AML-193 (cell line): ENCODE data around the gene UBE2J2.
"Not testable (repeated sequence)": the region's sequence is repeated elsewhere in the genome, so short reads cannot be mapped to it uniquely, and the experiment has no call there.

Experiments
- DNase-seq, 2 experiments: peaks; one replicate each; lab custom pipeline; 2025; lab: John Stamatoyannopoulos, UW

UBE2J2 gene

DNA sequence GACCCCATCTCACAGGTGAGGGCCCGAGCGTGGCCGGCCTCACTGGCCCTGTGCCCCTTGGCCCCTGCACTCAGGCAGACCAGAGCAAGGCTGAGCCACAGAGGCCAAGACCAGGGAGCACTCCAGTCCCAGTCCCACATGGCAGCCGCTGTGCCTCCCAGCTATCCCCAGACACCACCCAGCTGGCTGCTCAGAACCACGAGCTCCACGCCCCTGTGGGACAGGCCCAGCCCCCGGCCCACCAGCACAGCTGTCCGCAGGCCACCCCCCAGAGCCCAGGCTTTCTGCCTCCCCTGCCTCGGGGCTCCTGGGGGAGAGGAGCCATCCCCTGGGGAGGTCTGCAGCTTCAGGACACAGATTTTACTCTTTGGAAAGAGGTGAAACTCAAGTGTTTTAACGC is 18.0 kb downstream of the UBE2J2 start:
- no peak for DNase-seq

GRCh38 chr1:1255078-1255477 is 18.6 kb downstream of the UBE2J2 start:
- no peak for DNase-seq

- no peak for DNase-seq
Observed at GRCh38 chr1:1254667-1254998, 19.0 kb downstream of the UBE2J2 start.

- no peak for DNase-seq
Observed at GRCh38 chr1:1253972-1254666, 19.5 kb downstream of the UBE2J2 start.

DNA sequence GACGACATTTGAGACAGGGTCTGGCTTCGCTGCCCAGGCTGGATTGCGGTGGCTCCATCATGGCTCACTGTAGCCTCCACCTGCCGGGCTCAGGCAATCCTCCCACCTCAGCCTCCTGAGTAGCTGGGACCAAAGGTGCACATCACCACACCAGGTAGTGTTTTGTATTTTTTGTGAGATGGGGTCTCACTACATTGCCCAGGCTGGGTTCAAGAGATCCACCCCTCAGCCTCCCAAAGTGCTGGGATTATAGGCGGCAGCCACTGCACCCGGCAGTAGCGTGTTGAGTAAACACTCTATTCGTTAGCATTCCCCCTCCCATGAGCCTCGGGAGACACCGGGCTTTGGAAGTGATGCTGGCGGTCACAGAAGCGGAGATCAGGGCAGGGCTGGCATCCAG is 20.3 kb downstream of the UBE2J2 start:
- no peak for DNase-seq

DNA sequence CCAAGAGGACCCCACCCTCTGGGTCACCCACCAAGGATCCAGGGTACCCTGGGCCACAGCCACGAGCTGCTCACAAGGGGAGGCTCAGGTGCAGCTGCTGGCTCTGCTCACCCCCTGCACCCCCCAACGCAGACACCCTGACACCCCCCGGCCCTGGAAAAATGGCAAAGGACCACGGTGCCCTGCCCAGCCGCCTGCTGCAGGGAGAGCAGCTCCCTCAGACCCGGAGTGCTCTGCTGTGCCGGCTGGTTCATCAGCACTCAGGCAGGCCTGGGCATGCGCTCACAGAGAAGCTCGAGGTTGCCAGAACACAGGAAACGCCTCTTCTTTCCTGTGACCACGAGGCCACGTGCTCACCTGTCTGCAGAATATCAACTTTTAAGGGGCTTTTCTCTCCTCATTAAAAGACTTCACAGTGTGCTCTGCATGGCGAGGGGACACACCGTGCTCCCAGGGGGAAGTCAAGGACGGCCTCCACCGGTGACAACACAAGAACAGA is 22.8 kb downstream of the UBE2J2 start:
- DNase-seq = no peak

DNA sequence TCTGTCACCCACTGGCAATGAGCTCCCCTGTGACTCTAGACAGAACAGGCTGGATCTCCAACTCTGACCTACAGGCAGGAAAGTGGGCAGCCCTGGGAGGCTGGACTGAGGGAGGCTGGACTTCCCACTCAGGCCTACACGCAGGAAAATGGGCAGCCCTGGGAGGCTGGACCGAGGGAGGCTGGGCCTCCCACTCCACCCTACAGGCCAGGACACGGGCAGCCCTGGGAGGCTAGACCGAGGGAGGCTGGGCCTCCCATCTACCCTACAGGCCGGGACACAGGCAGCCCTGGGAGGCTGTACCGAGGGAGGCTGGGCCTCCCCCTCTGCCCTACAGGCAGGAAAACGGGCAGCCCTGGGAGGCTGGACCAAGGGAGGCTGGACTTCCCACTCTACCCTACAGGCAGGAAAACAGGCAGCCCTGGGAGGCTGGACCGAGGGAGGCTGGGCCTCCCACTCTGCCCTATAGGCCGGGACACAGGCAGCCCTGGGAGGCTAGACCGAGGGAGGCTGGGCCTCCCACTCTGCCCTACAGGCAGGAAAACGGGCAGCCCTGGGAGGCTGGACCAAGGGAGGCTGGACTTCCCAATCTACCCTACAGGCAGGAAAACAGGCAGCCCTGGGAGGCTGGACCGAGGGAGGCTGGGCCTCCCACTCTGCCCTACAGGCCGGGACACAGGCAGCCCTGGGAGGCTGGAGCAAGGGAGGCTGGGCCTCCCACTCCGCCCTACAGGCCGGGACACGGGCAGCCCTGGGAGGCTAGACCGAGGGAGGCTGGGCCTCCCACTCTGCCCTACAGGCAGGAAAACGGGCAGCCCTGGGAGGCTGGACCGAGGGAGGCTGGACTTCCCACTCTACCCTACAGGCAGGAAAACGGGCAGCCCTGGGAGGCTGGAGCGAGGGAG is 25.4 kb downstream of the UBE2J2 start:
- not testable (repeated sequence) for DNase-seq

DNA sequence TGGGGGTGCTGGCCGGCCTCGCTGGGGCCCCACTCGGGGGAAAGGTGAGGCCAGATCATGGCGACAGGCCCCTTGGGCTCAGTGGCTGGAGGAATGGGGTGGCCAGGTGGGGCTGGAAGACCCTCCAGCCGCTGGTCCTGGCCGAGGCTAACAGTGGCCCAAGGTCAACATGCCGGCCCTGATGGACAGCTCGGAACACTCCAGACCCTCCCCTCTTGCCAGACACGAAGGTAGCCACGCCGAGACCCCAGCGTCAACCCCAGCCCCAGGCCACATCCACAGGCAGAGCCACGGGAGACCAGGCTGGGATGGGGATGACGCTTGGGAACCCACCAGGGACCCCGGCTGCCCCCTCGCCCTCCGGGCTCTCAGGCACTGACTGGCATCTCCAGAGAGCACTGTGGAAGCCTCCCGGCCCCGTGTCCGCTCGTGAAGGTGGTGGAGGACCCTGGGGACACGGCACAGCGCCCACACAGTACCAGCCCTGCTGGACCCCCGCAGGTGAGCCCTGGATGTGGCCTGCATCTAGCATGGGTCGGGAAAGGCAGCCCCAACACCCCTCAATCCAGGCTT is 26.2 kb downstream of the UBE2J2 start:
- no peak for DNase-seq

- no peak for DNase-seq
Observed at GRCh38 chr1:1246577-1247340, 26.9 kb downstream of the UBE2J2 start, which contains the start of gene C1QTNF12. TSS of gene C1QTNF12 (minus strand) at chr1:1246722. CDS start at chr1:1246690, 32 bp downstream.

DNA sequence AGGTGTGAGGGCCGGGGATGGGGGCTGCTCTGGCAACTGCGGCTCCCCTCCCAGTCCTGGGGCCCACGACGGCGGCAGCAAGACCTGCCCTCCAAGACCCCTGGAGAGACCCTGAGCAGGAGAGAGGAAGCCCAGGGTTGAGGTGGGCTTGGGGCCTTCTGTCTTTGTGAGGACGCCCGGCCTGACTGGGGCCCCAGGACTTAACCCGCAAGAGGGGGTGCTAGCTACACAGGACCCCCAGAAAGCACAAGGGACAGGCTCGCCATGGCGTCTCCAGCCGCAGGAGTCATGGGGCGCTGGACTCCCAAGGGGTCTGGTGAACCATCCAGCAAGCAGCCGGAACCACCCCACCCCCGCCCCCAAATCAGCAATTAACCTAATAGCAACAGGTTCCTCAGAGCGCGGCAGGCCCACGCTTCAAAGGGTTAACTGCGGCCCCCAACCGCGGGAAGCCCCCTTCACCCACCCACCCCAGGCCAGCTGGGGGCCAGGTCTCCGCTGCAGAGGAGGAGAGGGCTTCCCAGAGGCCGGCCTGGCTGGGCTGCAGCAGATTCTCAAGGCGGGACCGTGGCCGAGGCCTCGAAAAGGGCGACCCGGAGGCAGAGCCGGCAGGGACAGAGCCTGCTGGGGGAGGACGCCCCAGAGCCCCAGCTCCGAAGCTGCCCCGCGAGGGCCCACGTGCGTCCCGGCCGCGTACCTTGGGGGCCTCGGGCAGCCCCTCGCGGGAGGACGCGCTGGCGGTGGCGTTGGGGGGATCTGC is 27.7 kb downstream of the UBE2J2 start:
- DNase-seq = no peak

DNA sequence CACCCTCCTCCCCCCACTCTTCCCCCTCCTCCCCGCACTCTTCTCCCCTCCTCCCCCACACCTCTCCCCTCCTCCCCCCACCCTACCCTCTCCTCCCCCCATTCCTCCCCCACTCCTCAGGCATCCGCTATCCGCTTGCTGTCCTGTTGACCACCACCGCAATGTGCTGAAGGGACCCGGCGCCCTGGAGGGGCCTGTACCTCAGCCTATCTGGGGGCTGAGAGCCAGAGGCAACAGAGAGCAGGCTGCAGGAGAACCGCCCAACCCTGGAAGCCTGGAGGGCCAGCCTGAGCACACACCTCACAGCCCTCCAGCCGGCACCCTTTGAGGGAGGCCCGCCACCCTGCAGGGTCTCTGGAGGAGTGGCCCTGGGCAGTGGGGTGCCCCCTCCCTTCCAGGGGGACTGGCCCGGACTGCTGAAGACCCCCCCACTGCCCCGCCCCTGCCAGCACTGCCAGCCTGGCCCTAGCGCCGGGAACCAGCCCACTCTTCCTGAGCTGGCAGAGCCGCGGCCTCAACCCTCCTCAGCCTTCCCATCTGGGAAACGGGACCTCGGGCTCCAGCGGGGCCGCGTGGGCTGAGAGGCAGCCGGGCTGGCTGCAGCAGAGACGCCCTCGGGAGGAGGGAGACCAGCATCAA is 28.4 kb downstream of the UBE2J2 start:
- DNase-seq = no peak

DNA sequence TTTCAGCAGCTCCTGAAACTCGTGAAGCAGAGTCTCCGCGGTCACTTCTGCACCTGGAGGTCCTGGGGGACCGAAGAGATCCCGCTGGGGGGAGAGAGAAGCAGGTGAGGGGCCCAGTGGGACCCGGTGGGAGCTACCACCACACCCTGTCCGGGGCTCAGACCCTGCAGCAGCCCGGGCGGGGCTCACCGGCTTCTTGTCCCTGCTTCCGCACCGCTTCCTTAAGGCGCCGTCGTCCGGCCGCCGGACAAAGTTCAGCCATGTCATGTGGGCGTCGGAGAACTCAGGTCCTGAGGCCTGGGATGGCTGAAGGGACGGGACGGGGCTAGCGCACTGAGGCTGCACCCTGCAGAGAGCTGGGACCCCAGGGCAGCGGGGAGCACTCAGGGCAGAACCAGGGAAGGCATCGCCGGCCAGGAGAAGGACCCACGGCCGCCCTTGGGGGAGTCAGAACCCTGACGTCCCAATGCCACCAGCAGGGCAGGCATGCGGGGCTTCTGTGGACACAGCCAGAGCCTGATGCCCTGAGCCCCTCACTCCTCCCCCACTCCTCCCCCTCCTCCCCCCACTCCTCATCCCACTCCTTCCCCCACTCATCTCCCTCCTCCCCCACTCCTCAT is 29.4 kb downstream of the UBE2J2 start:
- DNase-seq = no peak

DNA sequence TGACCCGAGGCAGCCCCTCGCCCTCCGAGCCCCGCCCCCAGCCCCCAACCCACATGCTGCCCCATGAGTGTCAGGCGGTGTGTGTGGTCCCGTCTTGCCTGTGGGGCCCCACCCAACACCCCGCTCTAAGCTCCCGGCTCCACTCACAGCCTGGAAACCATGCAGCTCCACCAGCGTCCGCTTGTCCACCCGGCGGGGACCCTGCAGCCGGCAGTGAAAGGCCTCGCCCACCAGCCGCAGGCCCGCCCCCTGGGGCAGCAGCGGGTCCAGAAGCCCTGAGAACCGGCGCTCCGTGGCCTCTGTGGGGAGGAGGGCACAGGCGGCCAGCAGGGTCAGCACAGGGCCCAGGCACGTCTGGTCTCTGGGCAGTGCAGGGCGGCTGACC is 29.9 kb downstream of the UBE2J2 start:
- DNase-seq = no peak

DNA sequence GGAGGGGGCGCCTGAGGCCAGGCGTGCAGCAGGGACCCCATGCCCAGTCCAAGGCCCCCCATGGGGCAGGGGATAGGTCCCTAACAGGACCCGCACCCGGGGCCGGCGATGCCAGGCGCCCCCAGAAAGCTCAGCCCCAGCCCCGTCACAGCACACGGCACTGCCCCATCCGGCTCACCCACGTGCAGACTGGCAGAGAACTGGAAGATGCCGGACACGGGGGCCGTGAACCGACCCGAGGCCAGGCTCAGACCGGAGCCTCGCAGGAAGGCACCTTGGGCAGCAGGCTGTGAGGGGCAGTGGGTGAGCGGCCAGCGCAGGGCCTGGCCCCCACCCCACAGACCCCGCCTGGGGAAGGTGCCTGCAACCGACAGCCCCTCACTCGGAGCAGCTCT is 30.4 kb downstream of the UBE2J2 start:
- no peak for DNase-seq

DNA sequence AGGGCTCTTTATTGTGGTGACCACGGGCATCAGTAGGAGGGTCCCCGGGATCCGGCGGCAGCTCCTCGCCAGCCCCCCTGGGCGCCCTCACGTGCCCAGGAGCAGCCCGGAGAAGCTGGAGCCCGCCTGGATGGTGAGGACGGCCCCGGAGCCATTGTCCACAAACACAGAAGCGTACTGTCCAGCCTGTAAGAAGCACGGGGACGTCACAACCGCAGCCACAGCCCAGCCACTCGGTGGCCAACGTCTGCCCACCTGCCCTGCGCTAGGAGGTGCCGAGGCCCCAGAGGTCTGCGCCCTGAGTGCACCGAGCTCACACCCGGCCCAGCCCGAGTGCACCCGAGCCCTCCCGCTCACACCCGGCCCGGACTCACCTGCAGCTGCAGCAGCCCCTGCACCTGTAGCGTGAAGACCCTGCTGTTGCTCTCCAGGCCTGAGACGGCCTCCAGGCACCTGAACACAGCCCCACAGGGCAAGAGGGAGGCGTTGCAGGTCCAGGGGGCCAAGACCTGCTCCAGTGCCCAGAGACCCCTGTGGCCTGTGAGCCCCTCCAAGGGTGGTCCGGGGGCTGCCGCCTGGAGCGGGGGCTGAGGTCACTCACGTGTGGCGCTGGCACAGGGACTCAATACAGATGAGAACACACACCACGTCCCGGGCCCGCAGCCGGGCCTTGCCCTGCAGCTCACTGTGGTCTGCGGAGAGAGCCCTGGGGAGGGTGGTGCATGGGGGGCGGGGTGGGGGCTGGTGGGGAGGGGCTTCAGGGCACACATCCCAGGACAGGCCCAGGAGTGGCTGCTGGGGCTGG is 31.0 kb downstream of the UBE2J2 start:
- no peak for DNase-seq

DNA sequence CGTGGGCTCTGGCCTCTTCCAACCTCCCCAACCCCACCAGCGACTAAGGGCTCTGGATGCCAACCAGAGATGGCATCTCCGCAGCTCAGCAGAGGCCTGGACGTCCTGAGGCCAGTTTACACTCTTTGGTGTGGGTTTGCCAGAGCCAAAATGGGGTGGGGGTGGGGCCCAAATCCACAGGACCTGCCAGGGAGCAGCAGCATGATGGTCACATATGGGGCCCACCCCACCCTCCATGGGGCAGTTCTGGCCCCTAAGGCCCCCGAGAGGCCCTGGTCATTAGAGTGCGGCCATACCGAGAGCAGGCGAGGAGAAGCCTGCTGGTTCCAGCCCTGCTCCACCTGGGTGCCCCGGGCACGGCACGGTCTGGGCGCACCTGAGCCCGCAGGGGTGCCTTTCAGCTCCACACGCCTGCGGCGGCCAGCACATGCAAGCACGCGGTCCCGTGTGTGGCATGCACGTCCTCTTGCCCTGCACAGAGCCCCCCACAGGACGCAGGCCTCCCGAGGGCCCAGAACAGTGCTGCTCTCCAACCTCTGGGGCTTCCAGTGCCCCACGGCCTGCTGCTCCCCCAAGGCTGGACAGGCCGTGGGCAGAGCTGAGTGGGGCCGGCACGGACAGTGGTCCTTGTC is 31.9 kb downstream of the UBE2J2 start:
- no peak for DNase-seq

DNA sequence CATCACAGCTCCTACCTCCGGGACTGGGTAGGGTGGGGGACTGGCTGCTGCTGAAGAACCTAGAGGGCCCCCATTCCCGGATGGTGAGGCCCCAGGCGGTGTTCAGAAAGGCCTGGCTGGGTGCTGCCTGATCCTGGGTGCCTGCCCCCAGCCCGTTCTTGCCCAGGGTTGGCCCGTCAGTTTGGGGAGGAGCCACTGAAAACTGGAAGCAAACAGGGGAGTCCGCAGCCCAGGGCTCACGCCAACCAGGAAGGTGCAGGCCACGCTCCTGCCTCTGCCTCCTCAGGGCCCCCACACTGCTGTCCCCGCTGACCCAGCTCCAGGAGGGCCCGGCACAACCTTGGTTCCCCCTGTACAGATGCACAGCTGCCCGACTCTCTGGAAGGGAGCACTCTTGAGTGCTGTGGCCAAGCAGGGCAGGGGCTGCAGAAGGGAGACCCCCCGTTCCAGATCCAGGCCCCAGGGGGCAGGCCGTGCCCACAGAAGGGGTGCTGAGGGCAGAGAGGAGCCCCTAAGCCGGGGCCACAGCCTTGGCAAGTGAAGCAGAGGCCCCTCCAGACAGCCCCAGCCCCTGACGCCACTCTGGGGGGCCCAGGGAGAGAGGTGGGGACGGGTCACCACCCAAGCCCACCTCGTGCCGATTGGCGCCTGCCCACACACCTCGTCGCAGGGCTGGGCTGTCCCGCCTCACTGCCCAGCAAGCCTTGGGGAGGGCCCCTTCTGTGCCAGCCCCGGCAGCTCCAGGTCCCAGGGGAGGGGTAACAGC is 32.6 kb downstream of the UBE2J2 start:
- DNase-seq = no peak

GRCh38 chr1:1240348-1240732 is 33.3 kb downstream of the UBE2J2 start:
- DNase-seq = no peak
